ENCODE data around the gene KIR3DL2.
"Not testable (repeated sequence)": the region's sequence is repeated elsewhere in the genome, so short reads cannot be mapped to it uniquely, and the experiment has no call there.

Gene KIR3DL2

GRCh38 chr19:54903303-54903702 is 53.1 kb downstream of the KIR3DL2 start:
- no peak for DNase-seq (ENCODE audit: low read depth)
- TF ChIP-seq CTCF (IDR thresholded peaks at IDR 0.05; ENCODE audit: low read length, missing control alignments): no peak

GRCh38 chr19:54904261-54904660 is 54.0 kb downstream of the KIR3DL2 start:
- not testable (repeated sequence) for H3K4me3 ChIP-seq (replicated peaks; ENCODE audit: low read depth, low read length); DNase-seq (ENCODE audit: low read depth)

More at GRCh38 chr19:54903303-54903702, 53.1 kb downstream of the KIR3DL2 start:
- no peak overlapping the region for H3K4me3 ChIP-seq (replicated peaks; ENCODE audit: low read depth, low read length)

GRCh38 chr19:54905421-54905802 is 55.2 kb downstream of the KIR3DL2 start:
- H3K4me3 ChIP-seq (replicated peaks; ENCODE audit: low read depth, low read length): no peak overlapping the region
- TF ChIP-seq CTCF (IDR thresholded peaks at IDR 0.05; ENCODE audit: low read length, missing control alignments): no peak
- no peak for DNase-seq (ENCODE audit: low read depth)

GRCh38 chr19:54905803-54906511 is 55.7 kb downstream of the KIR3DL2 start, which contains the start of gene NCR1:
Gene NCR1 (plus strand): TSS chr19:54906148. CDS start chr19:54906188, 40 bp downstream.
- H3K4me3 ChIP-seq (replicated peaks; ENCODE audit: low read depth, low read length): no peak within 1 kb of the TSS
- no peak for DNase-seq (ENCODE audit: low read depth)
- no peak for TF ChIP-seq CTCF (IDR thresholded peaks at IDR 0.05; ENCODE audit: low read length, missing control alignments)

- no peak for TF ChIP-seq CTCF (IDR thresholded peaks at IDR 0.05; ENCODE audit: low read length, missing control alignments)
- no peak overlapping the region for H3K4me3 ChIP-seq (replicated peaks; ENCODE audit: low read depth, low read length)
- no peak for DNase-seq (ENCODE audit: low read depth)
Measured at GRCh38 chr19:54906819-54907218, 56.6 kb downstream of the KIR3DL2 start.

- H3K4me3 ChIP-seq (replicated peaks; ENCODE audit: low read depth, low read length); DNase-seq (ENCODE audit: low read depth): not testable (repeated sequence)
Measured at GRCh38 chr19:54907899-54908298, 57.7 kb downstream of the KIR3DL2 start.
